HepG2 (cell line): Measurements from ENCODE around the gene PSMD9. TPM values are rescaled to one million over a fixed set of nuclear protein-coding genes. Genes with fewer than 3 reads are reported as not detected.
A peak's percentile ranks its signal among the peaks of the same experiment; 100 is the strongest.

Experiments used
- ADNP ChIP-seq: sonication (generic); formaldehyde crosslinking; IDR thresholded peaks from 2 replicates; pipeline ENCODE4 v1.4.0; 2020; ENCODE audit warnings: missing genetic modification reagents
- ATF7 ChIP-seq, 2 experiments: fragments of 450-650 bp in 1 of 2; sonication (generic) in 1 of 2; formaldehyde crosslinking in 1 of 2; IDR thresholded peaks; 2 replicates each; pipeline versions ENCODE4 v1.4.0 to v1.6.1; 2016 to 2020; ENCODE audit warnings: antibody characterized with exemption in 1 of 2, mild to moderate bottlenecking in 1 of 2, missing genetic modification reagents in 1 of 2
- ELF4 ChIP-seq: sonication (generic); formaldehyde crosslinking; IDR thresholded peaks from 2 replicates; pipeline ENCODE4 v1.5.0; 2020; ENCODE audit warnings: missing genetic modification reagents, mild to moderate bottlenecking, moderate library complexity, borderline replicate concordance
- EZH2 ChIP-seq: conservative IDR thresholded peaks from 2 replicates; pipeline ENCODE4 v1.6.1; 2012; ENCODE audit warnings: mild to moderate bottlenecking, low read depth, low read length, moderate library complexity
- GATAD2A ChIP-seq: IDR thresholded peaks from 2 replicates; pipeline ENCODE4 v1.6.1; 2016
- GPN1 ChIP-seq: sonication (generic); formaldehyde crosslinking; IDR thresholded peaks from 2 replicates; pipeline ENCODE4 v1.5.1; 2020; ENCODE audit warnings: missing genetic modification reagents, borderline replicate concordance
- IKZF1 ChIP-seq: fragments of 450-650 bp; IDR thresholded peaks from 2 replicates; pipeline ENCODE4 v1.7.1; 2016
- KDM2A ChIP-seq: sonication (generic); formaldehyde crosslinking; IDR thresholded peaks from 2 replicates; pipeline ENCODE4 v1.4.0; 2020; ENCODE audit warnings: low read depth, missing genetic modification reagents, borderline replicate concordance
- KDM4B ChIP-seq: sonication (generic); formaldehyde crosslinking; IDR thresholded peaks from 2 replicates; pipeline ENCODE4 v1.4.0; 2020; ENCODE audit warnings: missing genetic modification reagents
- LCORL ChIP-seq, 2 experiments: fragments of 450-650 bp in 1 of 2; sonication (generic) in 1 of 2; formaldehyde crosslinking in 1 of 2; IDR thresholded peaks; 2 replicates each; pipeline versions ENCODE4 v1.5.0 to v1.6.1; 2017 to 2020; ENCODE audit warnings: antibody characterized with exemption in 1 of 2, missing genetic modification reagents in 1 of 2
- MTF2 ChIP-seq: sonication (generic); formaldehyde crosslinking; IDR thresholded peaks from 2 replicates; pipeline ENCODE4 v1.5.0; 2020; ENCODE audit warnings: missing genetic modification reagents, borderline replicate concordance
- MYNN ChIP-seq: sonication (generic); formaldehyde crosslinking; IDR thresholded peaks from 2 replicates; pipeline ENCODE4 v1.4.0; 2020; ENCODE audit warnings: mild to moderate bottlenecking, low read depth, missing genetic modification reagents
- NR2F1 ChIP-seq, 2 experiments: fragments of 450-650 bp in 1 of 2; formaldehyde crosslinking in 1 of 2; IDR thresholded peaks; 2 replicates each; pipeline versions ENCODE4 v1.5.0 to v1.6.1; 2016 to 2020; ENCODE audit warnings: mild to moderate bottlenecking in 1 of 2, missing compliant biosample characterization in 1 of 2, missing genetic modification reagents in 1 of 2, moderate library complexity in 1 of 2
- RBM22 ChIP-seq: fragments of 200-400 bp; formaldehyde crosslinking; optimal IDR thresholded peaks from 2 replicates; pipeline ENCODE3; 2017; ENCODE audit warnings: mild to moderate bottlenecking, low read length, moderate library complexity
- TRIM24 ChIP-seq: sonication (generic); formaldehyde crosslinking; IDR thresholded peaks from 2 replicates; pipeline ENCODE4 v1.8.0; 2022; ENCODE audit warnings: mild to moderate bottlenecking, missing genetic modification reagents
- WIZ ChIP-seq: sonication (generic); formaldehyde crosslinking; IDR thresholded peaks from 2 replicates; pipeline ENCODE4 v1.5.1; 2020; ENCODE audit warnings: mild to moderate bottlenecking, missing genetic modification reagents
- ZNF230 ChIP-seq: sonication (generic); formaldehyde crosslinking; IDR thresholded peaks from 2 replicates; pipeline ENCODE4 v1.4.0; 2020; ENCODE audit warnings: mild to moderate bottlenecking, missing genetic modification reagents
- ZNF296 ChIP-seq: sonication (generic); formaldehyde crosslinking; conservative IDR thresholded peaks from 2 replicates; pipeline ENCODE4 v1.5.0; 2020; ENCODE audit warnings: mild to moderate bottlenecking, missing genetic modification reagents
- ZNF552 ChIP-seq: sonication (generic); formaldehyde crosslinking; IDR thresholded peaks from 2 replicates; pipeline ENCODE4 v1.9.0; 2022; ENCODE audit warnings: missing genetic modification reagents, mild to moderate bottlenecking, borderline replicate concordance
- ZNF577 ChIP-seq: sonication (generic); formaldehyde crosslinking; IDR thresholded peaks from 2 replicates; pipeline ENCODE4 v1.4.0; 2020; ENCODE audit warnings: mild to moderate bottlenecking, low read depth, missing genetic modification reagents, borderline replicate concordance
- ZNF614 ChIP-seq: IDR thresholded peaks from 2 replicates; pipeline ENCODE4 v1.6.1; 2018; ENCODE audit warnings: missing biosample characterization, missing genetic modification reagents, inconsistent platforms, borderline replicate concordance
- ZNF839 ChIP-seq: sonication (generic); formaldehyde crosslinking; IDR thresholded peaks from 2 replicates; pipeline ENCODE4 v1.4.0; 2020; ENCODE audit warnings: missing genetic modification reagents, mild to moderate bottlenecking, borderline replicate concordance
- ZNF878 ChIP-seq: sonication (generic); formaldehyde crosslinking; IDR thresholded peaks from 2 replicates; pipeline ENCODE4 v1.8.1; 2023; ENCODE audit warnings: mild to moderate bottlenecking, missing genetic modification reagents, moderate library complexity
- ZSCAN25 ChIP-seq: sonication (generic); formaldehyde crosslinking; IDR thresholded peaks from 2 replicates; pipeline ENCODE4 v1.8.0; 2022; ENCODE audit warnings: mild to moderate bottlenecking, missing genetic modification reagents
- polyA plus RNA-seq, 8 experiments: library from polyadenylated mRNA; depleted of rRNA in 3 of 8; stranded (reverse) in 7 of 8; unstranded in 1 of 8; fragments of >200 nt; fragmentation: Illumina TruSeq in 4 of 8; extraction: Trizol in 4 of 8; gene quantifications; 2 replicates each; pipeline versions ENCODE4 v1.2.1 to v1.2.3, GENCODE V29; 2011 to 2016; ENCODE audit warnings: low read depth in 4 of 8, missing spikeins in 1 of 8, mixed read lengths in 1 of 8; ENCODE audit not compliant: insufficient read depth in 1 of 8
- total RNA-seq, 5 experiments: library from RNA; depleted of rRNA; stranded (reverse); fragments of >200 nt; fragmentation: Illumina TruSeq; extraction: Trizol; gene quantifications; 2 replicates each; pipeline ENCODE4 v1.2.3, GENCODE V29; 2016; ENCODE audit warnings: low read depth in 1 of 5
- TF ChIP-seq, protein P1 (sequence below): sonication (generic); formaldehyde crosslinking; IDR thresholded peaks from 2 replicates; pipeline ENCODE4 v1.5.0; 2020; ENCODE audit warnings: missing genetic modification reagents
- TF ChIP-seq, protein P2 (sequence below): sonication (generic); formaldehyde crosslinking; IDR thresholded peaks from 2 replicates; pipeline ENCODE4 v1.4.0; 2020; ENCODE audit warnings: mild to moderate bottlenecking, missing genetic modification reagents
- TF ChIP-seq, protein P3 (sequence below): sonication (generic); formaldehyde crosslinking; IDR thresholded peaks from 2 replicates; pipeline ENCODE4 v1.4.0; 2020; ENCODE audit warnings: mild to moderate bottlenecking, missing genetic modification reagents

The PSMD9 gene
- total and polyA plus RNA-seq, 2 of the 13 experiments (the other 11 are each of a cell fraction or from before 2014, with no cell fraction given) = 41.4 to 61.1 TPM

DNA sequence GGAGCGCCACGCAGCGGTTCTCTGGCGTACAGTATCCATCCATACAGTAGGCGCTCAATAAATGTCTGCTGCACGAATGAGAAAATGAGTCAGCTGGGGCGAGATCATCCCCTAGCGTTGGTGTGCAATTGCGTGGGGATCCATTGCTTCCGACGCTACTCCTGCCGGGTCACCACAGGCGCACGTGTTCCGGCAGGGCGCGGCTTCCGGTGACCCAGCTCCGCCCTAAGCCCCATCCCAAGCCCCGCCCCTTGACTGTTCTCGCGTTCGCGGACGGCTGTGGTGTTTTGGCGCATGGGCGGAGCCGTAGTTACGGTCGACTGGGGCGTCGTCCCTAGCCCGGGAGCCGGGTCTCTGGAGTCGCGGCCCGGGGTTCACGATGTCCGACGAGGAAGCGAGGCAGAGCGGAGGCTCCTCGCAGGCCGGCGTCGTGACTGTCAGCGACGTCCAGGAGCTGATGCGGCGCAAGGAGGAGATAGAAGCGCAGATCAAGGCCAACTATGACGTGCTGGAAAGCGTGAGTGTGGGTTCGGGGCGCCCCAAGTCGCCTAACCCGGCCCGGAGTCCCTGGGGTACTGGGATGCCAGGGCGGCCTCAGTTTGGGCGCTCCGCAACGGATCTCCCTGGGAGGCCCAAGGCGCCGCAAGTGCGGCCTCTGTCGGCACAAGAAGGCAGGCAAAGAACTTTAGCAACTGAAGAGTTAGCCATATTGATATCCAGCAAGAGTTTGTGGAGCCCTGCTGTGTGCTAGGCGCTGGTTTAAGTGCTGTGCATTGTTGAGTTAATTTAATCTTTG, at the start of gene PSMD9 (continued):
- no peak for TF ChIP-seq GPN1
- TF ChIP-seq, protein P1, sequence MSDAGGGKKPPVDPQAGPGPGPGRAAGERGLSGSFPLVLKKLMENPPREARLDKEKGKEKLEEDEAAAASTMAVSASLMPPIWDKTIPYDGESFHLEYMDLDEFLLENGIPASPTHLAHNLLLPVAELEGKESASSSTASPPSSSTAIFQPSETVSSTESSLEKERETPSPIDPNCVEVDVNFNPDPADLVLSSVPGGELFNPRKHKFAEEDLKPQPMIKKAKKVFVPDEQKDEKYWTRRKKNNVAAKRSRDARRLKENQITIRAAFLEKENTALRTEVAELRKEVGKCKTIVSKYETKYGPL (CRISPR knock-in tag) = no peak
- TF ChIP-seq ZNF296 (CRISPR knock-in tag) = no peak
- TF ChIP-seq GATAD2A (CRISPR knock-in tag) = peak; percentile 84
- TF ChIP-seq EZH2 = no peak
- no peak for TF ChIP-seq ATF7 (IDR thresholded peaks at IDR 0.05)
- TF ChIP-seq ATF7 (CRISPR knock-in tag; IDR thresholded peaks at IDR 0.05) = peak; percentile 87
- no peak for TF ChIP-seq MYNN (CRISPR knock-in tag)
- TF ChIP-seq ZNF839 (CRISPR knock-in tag) = 0 out of 2 replicates have a peak, but pooled peaks have one; percentile 69
- no peak for TF ChIP-seq ELF4 (CRISPR knock-in tag)
- no peak; the same call in 1 of the 2 replicates for TF ChIP-seq ZNF614 (CRISPR knock-in tag)
- no peak for TF ChIP-seq WIZ
- peak; percentile 28 to 49; a peak in 2 of 4 replicates for TF ChIP-seq NR2F1 (CRISPR knock-in tag; IDR thresholded peaks at IDR 0.05)
- TF ChIP-seq LCORL (IDR thresholded peaks at IDR 0.05) = no peak
- peak; percentile 94 for TF ChIP-seq LCORL (CRISPR knock-in tag; IDR thresholded peaks at IDR 0.05)
- TF ChIP-seq ZNF577 (CRISPR knock-in tag) = 0 out of 2 replicates have a peak, but pooled peaks have one; percentile 32
- peak; percentile 25 for TF ChIP-seq ZSCAN25 (CRISPR knock-in tag)
- TF ChIP-seq ZNF878 = 0 out of 2 replicates have a peak, but pooled peaks have one; percentile 43
- no peak for TF ChIP-seq TRIM24
- 0 out of 2 replicates have a peak, but pooled peaks have one; percentile 33 for TF ChIP-seq KDM4B (CRISPR knock-in tag)
- TF ChIP-seq ZNF552 (CRISPR knock-in tag) = no peak
- TF ChIP-seq ZNF230 = peak; percentile 97
- TF ChIP-seq ADNP = peak; percentile 96
- TF ChIP-seq, protein P2, sequence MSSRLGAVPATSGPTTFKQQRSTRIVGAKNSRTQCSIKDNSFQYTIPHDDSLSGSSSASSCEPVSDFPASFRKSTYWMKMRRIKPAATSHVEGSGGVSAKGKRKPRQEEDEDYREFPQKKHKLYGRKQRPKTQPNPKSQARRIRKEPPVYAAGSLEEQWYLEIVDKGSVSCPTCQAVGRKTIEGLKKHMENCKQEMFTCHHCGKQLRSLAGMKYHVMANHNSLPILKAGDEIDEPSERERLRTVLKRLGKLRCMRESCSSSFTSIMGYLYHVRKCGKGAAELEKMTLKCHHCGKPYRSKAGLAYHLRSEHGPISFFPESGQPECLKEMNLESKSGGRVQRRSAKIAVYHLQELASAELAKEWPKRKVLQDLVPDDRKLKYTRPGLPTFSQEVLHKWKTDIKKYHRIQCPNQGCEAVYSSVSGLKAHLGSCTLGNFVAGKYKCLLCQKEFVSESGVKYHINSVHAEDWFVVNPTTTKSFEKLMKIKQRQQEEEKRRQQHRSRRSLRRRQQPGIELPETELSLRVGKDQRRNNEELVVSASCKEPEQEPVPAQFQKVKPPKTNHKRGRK (CRISPR knock-in tag) = no peak; the same call in 1 of the 2 replicates
- TF ChIP-seq KDM2A (CRISPR knock-in tag) = peak; percentile 97
- TF ChIP-seq IKZF1 = no peak
- TF ChIP-seq RBM22 = no peak
- TF ChIP-seq, protein P3, sequence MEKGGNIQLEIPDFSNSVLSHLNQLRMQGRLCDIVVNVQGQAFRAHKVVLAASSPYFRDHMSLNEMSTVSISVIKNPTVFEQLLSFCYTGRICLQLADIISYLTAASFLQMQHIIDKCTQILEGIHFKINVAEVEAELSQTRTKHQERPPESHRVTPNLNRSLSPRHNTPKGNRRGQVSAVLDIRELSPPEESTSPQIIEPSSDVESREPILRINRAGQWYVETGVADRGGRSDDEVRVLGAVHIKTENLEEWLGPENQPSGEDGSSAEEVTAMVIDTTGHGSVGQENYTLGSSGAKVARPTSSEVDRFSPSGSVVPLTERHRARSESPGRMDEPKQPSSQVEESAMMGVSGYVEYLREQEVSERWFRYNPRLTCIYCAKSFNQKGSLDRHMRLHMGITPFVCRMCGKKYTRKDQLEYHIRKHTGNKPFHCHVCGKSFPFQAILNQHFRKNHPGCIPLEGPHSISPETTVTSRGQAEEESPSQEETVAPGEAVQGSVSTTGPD = peak; percentile 47; the same call in 1 of the 2 replicates
- TF ChIP-seq MTF2 = 0 out of 2 replicates have a peak, but pooled peaks have one; percentile 35
